ENCODE measurements around the gene GBF1. TPM values are rescaled to one million over a fixed set of nuclear protein-coding genes. Genes with fewer than 3 reads are reported as not detected.
"Not testable (repeated sequence)": the region's sequence is repeated elsewhere in the genome, so short reads cannot be mapped to it uniquely, and the experiment has no call there.

The GBF1 gene
- total RNA-seq, 1 experiment from 2014 or later, result 28.3 TPM

GRCh38 chr10:102300278-102300843, 55.0 kb downstream of the GBF1 start:
- H3F3A ChIP-seq (ENCODE audit: insufficient read depth, low read depth), result no peaks in the 10 kb centered on the region
- no peaks in the 10 kb centered on the region for H3K36me3 ChIP-seq (ENCODE audit: low read depth)
- ChIA-PET POLR2A (ENCODE audit: unreplicated experiment) (no interaction called here), CTCF (no interaction called here)
- no peak overlapping the region for H3K4me3 ChIP-seq
- H3K27ac ChIP-seq, result no peak overlapping the region
- H3K79me2 ChIP-seq (ENCODE audit: low read depth), result no peaks in the 10 kb centered on the region
- no peaks in the 10 kb centered on the region for H3K9me3 ChIP-seq (ENCODE audit: insufficient read depth, low read depth)
- H4K20me1 ChIP-seq (ENCODE audit: insufficient read depth), result no peaks in the 10 kb centered on the region; the same call in 1 of the 2 replicates
- H3K9me2 ChIP-seq (ENCODE audit: insufficient read depth), result no peaks in the 10 kb centered on the region
- no peak overlapping the region for H3K4me2 ChIP-seq
- BruUV-seq (replicated peaks), result no TSS peak
- H3K27me3 ChIP-seq (ENCODE audit: insufficient read depth, low read depth), result no peaks in the 10 kb centered on the region
- no peak overlapping the region for H2AFZ ChIP-seq
- no peaks in the 10 kb centered on the region for H3K4me1 ChIP-seq (replicated peaks; ENCODE audit: insufficient read depth)
- no peak for DNase-seq
- TF ChIP-seq EZH2 (IDR thresholded peaks at IDR 0.05; ENCODE audit: low read depth) (no peak), CTCF (conservative IDR thresholded peaks at IDR 0.05) (no peak)
- intact Hi-C loops (cut with micrococcal nuclease; ENCODE audit: unreplicated experiment), result no loop called here

- H3K9me3 ChIP-seq (ENCODE audit: insufficient read depth, low read depth); H3K27me3 ChIP-seq (ENCODE audit: insufficient read depth, low read depth); H4K20me1 ChIP-seq (ENCODE audit: insufficient read depth); H3K4me3 ChIP-seq; H3K79me2 ChIP-seq (ENCODE audit: low read depth); H3K27ac ChIP-seq; CTCF ChIA-PET; DNase-seq; H3F3A ChIP-seq (ENCODE audit: insufficient read depth, low read depth); H3K4me2 ChIP-seq; POLR2A ChIA-PET (ENCODE audit: unreplicated experiment); H3K4me1 ChIP-seq (replicated peaks; ENCODE audit: insufficient read depth); H2AFZ ChIP-seq; BruUV-seq (replicated peaks); H3K9me2 ChIP-seq (ENCODE audit: insufficient read depth); H3K36me3 ChIP-seq (ENCODE audit: low read depth); intact Hi-C loops (cut with micrococcal nuclease; ENCODE audit: unreplicated experiment): not testable (repeated sequence)
Observed at GRCh38 chr10:102300912-102301311, 55.6 kb downstream of the GBF1 start.

- CTCF ChIA-PET; H3F3A ChIP-seq (ENCODE audit: insufficient read depth, low read depth); H3K4me3 ChIP-seq; intact Hi-C loops (cut with micrococcal nuclease; ENCODE audit: unreplicated experiment); H3K79me2 ChIP-seq (ENCODE audit: low read depth); BruUV-seq (replicated peaks); H3K27me3 ChIP-seq (ENCODE audit: insufficient read depth, low read depth); DNase-seq; H3K9me2 ChIP-seq (ENCODE audit: insufficient read depth); H3K36me3 ChIP-seq (ENCODE audit: low read depth); H2AFZ ChIP-seq; H3K4me2 ChIP-seq; H3K4me1 ChIP-seq (replicated peaks; ENCODE audit: insufficient read depth); H3K9me3 ChIP-seq (ENCODE audit: insufficient read depth, low read depth); H4K20me1 ChIP-seq (ENCODE audit: insufficient read depth); POLR2A ChIA-PET (ENCODE audit: unreplicated experiment); H3K27ac ChIP-seq: not testable (repeated sequence)
Observed at GRCh38 chr10:102301332-102301731, 56.0 kb downstream of the GBF1 start.

- H3K27me3 ChIP-seq (ENCODE audit: insufficient read depth, low read depth), result no peaks in the 10 kb centered on the region
- no peaks in the 10 kb centered on the region for H3K9me3 ChIP-seq (ENCODE audit: insufficient read depth, low read depth)
- CTCF ChIA-PET, result interaction anchor here (0.6 kb wide), 1 partner anchor 689 kb away, joined by 3 read pairs; no protein-coding TSS in a partner anchor
- H4K20me1 ChIP-seq (ENCODE audit: insufficient read depth), result no peaks in the 10 kb centered on the region; the same call in 1 of the 2 replicates
- H2AFZ ChIP-seq, result no peak overlapping the region
- BruUV-seq (replicated peaks), result no TSS peak
- TF ChIP-seq CTCF (conservative IDR thresholded peaks at IDR 0.05) (no peak), EZH2 (IDR thresholded peaks at IDR 0.05; ENCODE audit: low read depth) (no peak)
- no peak for DNase-seq
- H3K79me2 ChIP-seq (ENCODE audit: low read depth), result 0 out of 2 replicates have a peak, but pooled peaks cover under 1% of the 10 kb centered on the region
- POLR2A ChIA-PET (ENCODE audit: unreplicated experiment), result no interaction called here
- no peak overlapping the region for H3K4me3 ChIP-seq
- intact Hi-C loops (cut with micrococcal nuclease; ENCODE audit: unreplicated experiment), result no loop called here
- H3K4me2 ChIP-seq, result no peak overlapping the region
- H3F3A ChIP-seq (ENCODE audit: insufficient read depth, low read depth), result no peaks in the 10 kb centered on the region; the same call in 1 of the 2 replicates
- H3K36me3 ChIP-seq (ENCODE audit: low read depth), result no peaks in the 10 kb centered on the region
- no peaks in the 10 kb centered on the region for H3K4me1 ChIP-seq (replicated peaks; ENCODE audit: insufficient read depth)
- no peak overlapping the region for H3K27ac ChIP-seq
- no peaks in the 10 kb centered on the region for H3K9me2 ChIP-seq (ENCODE audit: insufficient read depth)
Observed at GRCh38 chr10:102302611-102303010, 57.3 kb downstream of the GBF1 start.
